Stomach (tissue), 9 donors: Measurements from ENCODE around the gene NF1. TPM values are rescaled to one million over a fixed set of nuclear protein-coding genes. Genes with fewer than 3 reads are reported as not detected.

ENCODE experiments used
- DNase-seq, 2 donors: peaks; one replicate each; pipeline versions ENCODE4 v3.0.0 to v3.0.0-alpha.2; 2013 to 2019
- H3K27ac ChIP-seq, 5 donors: fragments of 200-600 bp in 4 of 5; sonication (generic) in 4 of 5; one replicate each; pipeline ENCODE4 v1.5.1; 2013 to 2019; ENCODE audit warnings: mild to moderate bottlenecking in 1 of 5, moderate library complexity in 1 of 5
- H3K27me3 ChIP-seq, 3 donors: fragments of 200-600 bp; sonication (generic); one replicate each; pipeline ENCODE4 v1.5.1; 2017 to 2019; ENCODE audit warnings: mixed run types in 1 of 3
- H3K36me3 ChIP-seq, 4 donors: fragments of 200-600 bp; sonication (generic); 1 replicate in 3 of 4; 2 replicates in 1 of 4; pipeline ENCODE4 v1.5.1; 2016 to 2019
- H3K4me1 ChIP-seq, 4 donors: fragments of 200-600 bp; sonication (generic); one replicate each; pipeline ENCODE4 v1.5.1; 2016 to 2019
- H3K4me3 ChIP-seq, 4 donors: fragments of 200-600 bp; sonication (generic) in 3 of 4; one replicate each; pipeline ENCODE4 v1.5.1; 2016 to 2019; ENCODE audit warnings: mild to moderate bottlenecking in 1 of 4
- H3K9me3 ChIP-seq, 4 donors: fragments of 200-600 bp; sonication (generic); one replicate each; pipeline ENCODE4 v1.5.1; 2016 to 2019
- CTCF ChIP-seq, 7 experiments: fragments of 450-650 bp in 4 of 7; fragments of 200-600 bp in 3 of 7; sonication (generic) in 3 of 7; IDR thresholded peaks; one replicate each; pipeline ENCODE4 v1.5.1; 2016 to 2019; ENCODE audit warnings: antibody characterized with exemption in 7 of 7, control low read depth in 2 of 7, mild to moderate bottlenecking in 1 of 7
- EP300 ChIP-seq: sonication (generic); formaldehyde crosslinking; IDR thresholded peaks from one replicate; pipeline ENCODE4 v1.6.1; 2017; ENCODE audit warnings: antibody characterized with exemption
- POLR2A ChIP-seq, 4 donors: fragments of 450-650 bp; IDR thresholded peaks; one replicate each; pipeline ENCODE4 v1.6.1; 2016; ENCODE audit warnings: antibody characterized with exemption in 4 of 4, control low read depth in 2 of 4, mild to moderate bottlenecking in 1 of 4, moderate library complexity in 1 of 4
- POLR2AphosphoS5 ChIP-seq, 3 donors: sonication (generic); formaldehyde crosslinking; IDR thresholded peaks; one replicate each; pipeline ENCODE4 v1.6.1; 2016; ENCODE audit warnings: antibody characterized with exemption in 3 of 3
- WGBS, 5 donors: extraction: QIAGEN DNeasy Blood & Tissue Kit in 3 of 5; methylation state at CpG; one replicate each; pipeline versions ENCODE4 v1.1.5 to v1.1.7; 2013 to 2018; 5-methylcytosine and 5-hydroxymethylcytosine counted together
- intact Hi-C: fragments of 100-400 bp; cut with DNase I; formaldehyde crosslinking; loops from one replicate; pipeline ENCODE4 v1.15.1; 2023; ENCODE audit warnings: low total_unique reads
- polyA plus RNA-seq, 3 donors: library from polyadenylated mRNA; stranded (reverse); fragments of 200-250 nt; gene quantifications; one replicate each; pipeline ENCODE4 v1.2.3, GENCODE V29; 2013
- total RNA-seq, 5 donors: library from RNA; depleted of rRNA; stranded (reverse); fragments of >200 nt; gene quantifications; one replicate each; pipeline versions ENCODE4 v1.1.0 to v1.2.3, GENCODE V29; 2014 to 2016
- donor health status: healthy with polysubstance abuse.
- donor health status: Bipolar disorder and iron deficiency.
- donor health status: healthy.

The NF1 gene
- total and polyA plus RNA-seq, 8 donors: 5.2 to 108 (median 50.5) TPM

DNA sequence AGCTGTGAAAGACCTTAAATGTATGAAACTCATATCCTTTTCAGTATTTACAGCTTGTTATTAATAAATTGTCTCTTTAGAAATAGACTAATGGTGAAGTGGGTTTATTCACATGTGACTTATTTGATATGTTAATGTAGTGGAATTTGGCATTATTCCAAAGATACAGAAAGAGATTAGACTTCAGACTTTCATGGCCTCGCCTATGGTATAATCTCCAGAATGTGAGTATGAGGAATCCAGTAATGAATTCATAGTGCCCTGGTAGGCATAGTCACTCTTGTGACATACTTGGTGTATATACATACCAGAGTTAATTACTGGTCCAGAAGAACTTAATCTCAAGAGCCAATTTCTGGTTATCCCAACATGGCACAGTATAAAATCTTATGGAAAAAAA is 129.6 kb downstream of the NF1 start:
- Histone ChIP-seq H3K27ac (no peak overlapping the region), H3K27me3 (no peaks in the 10 kb centered on the region), H3K4me1 (peaks cover 0 to 8% (median 0%) of the 10 kb centered on the region in 4 donors), H3K4me3 (no peak overlapping the region), H3K36me3 (peaks cover 3 to 36% (median 34%) of the 10 kb centered on the region in 4 donors), H3K9me3 (no peaks in the 10 kb centered on the region)
- TF ChIP-seq POLR2AphosphoS5 (IDR thresholded peaks at IDR 0.05): no peak
- TF ChIP-seq CTCF (IDR thresholded peaks at IDR 0.05): no peak
- TF ChIP-seq POLR2A (IDR thresholded peaks at IDR 0.05): no peak
- no peak for TF ChIP-seq EP300
- intact Hi-C loops: no loop called here
- no peak for DNase-seq
- WGBS, 5 donors: 68 to 87% (median 73%) methylated on average over 1 of the region's 1 CpG

GRCh38 chr17:31225831-31226230 is 131.1 kb downstream of the NF1 start:
- DNase-seq: no peak
- Histone ChIP-seq H3K36me3 (peaks cover 3 to 45% (median 40%) of the 10 kb centered on the region in 4 donors), H3K27me3 (no peaks in the 10 kb centered on the region), H3K4me3 (no peak overlapping the region), H3K4me1 (peaks cover 0 to 8% (median 0%) of the 10 kb centered on the region in 4 donors), H3K9me3 (no peaks in the 10 kb centered on the region), H3K27ac (no peak overlapping the region)
- TF ChIP-seq EP300 (no peak), POLR2A (IDR thresholded peaks at IDR 0.05) (no peak), CTCF (IDR thresholded peaks at IDR 0.05) (no peak), POLR2AphosphoS5 (IDR thresholded peaks at IDR 0.05) (no peak)
- 56 to 63% (median 61%) methylated on average over 2 of the region's 2 CpGs for WGBS, 5 donors
- intact Hi-C loops: no loop called here

DNA sequence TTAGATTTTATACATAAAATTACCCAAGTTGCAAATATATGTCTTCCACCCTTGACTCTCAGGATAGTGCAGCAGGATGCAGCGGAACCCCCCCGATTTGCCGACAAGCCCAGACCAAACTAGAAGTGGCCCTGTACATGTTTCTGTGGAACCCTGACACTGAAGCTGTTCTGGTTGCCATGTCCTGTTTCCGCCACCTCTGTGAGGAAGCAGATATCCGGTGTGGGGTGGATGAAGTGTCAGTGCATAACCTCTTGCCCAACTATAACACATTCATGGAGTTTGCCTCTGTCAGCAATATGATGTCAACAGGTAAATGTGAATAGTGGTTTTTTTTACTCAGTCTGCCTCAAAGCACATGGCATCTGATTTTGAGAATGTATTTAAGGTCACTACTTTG is 131.6 kb downstream of the NF1 start:
- no peaks in the 10 kb centered on the region for H3K9me3 ChIP-seq
- TF ChIP-seq POLR2AphosphoS5 (IDR thresholded peaks at IDR 0.05) (no peak), EP300 (no peak), POLR2A (IDR thresholded peaks at IDR 0.05) (no peak), CTCF (IDR thresholded peaks at IDR 0.05) (no peak)
- WGBS, 5 donors: 61 to 86% (median 80%) methylated on average over 5 of the region's 5 CpGs
- no peak overlapping the region for H3K27ac ChIP-seq
- peaks cover 3 to 51% (median 44%) of the 10 kb centered on the region in 4 donors for H3K36me3 ChIP-seq
- peak in 1 of 2 donors; percentile 32 for DNase-seq
- peaks cover 0 to 8% (median 0%) of the 10 kb centered on the region in 4 donors for H3K4me1 ChIP-seq
- no peaks in the 10 kb centered on the region for H3K27me3 ChIP-seq
- H3K4me3 ChIP-seq: no peak overlapping the region
- intact Hi-C loops: no loop called here

DNA sequence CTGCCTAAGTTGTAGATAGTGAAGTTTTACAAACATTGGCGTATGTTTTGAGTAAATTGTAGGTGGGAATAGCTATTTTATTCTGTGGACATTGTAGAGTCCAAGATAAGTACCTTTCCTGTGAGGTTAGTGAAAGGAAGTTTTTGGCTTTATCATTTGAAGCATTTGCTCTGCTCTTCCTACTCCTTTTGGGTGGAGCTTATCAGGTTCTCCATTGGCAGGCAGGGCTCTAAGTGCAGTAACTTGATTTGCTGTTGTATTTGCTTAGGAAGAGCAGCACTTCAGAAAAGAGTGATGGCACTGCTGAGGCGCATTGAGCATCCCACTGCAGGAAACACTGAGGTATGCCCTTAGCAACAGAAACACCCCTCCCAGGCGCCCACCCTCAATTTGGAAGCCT is 132.2 kb downstream of the NF1 start:
- TF ChIP-seq EP300 (no peak), POLR2A (IDR thresholded peaks at IDR 0.05) (no peak), POLR2AphosphoS5 (IDR thresholded peaks at IDR 0.05) (no peak), CTCF (IDR thresholded peaks at IDR 0.05) (no peak)
- Histone ChIP-seq H3K27ac (no peak overlapping the region), H3K4me1 (peaks cover 0 to 8% (median 0%) of the 10 kb centered on the region in 4 donors), H3K36me3 (peaks cover 3 to 57% (median 49%) of the 10 kb centered on the region in 4 donors), H3K9me3 (no peaks in the 10 kb centered on the region), H3K27me3 (no peaks in the 10 kb centered on the region), H3K4me3 (no peak overlapping the region)
- DNase-seq: no peak
- WGBS, 5 donors: 60 to 83% (median 79%) methylated on average over 3 of the region's 3 CpGs
- intact Hi-C loops: no loop called here
